DND-41 (cell line): ENCODE results near the gene CD63.

Source experiments
- ATAC-seq: fragments of 200-7000 bp; cut with Tn5 transposase; 3 replicates; pipeline ENCODE4 v1.9.1; 2021; ENCODE audit warnings: low read depth; ENCODE audit not compliant: insufficient read depth
- DNase-seq: peaks from one replicate; pipeline ENCODE4 v3.0.0-alpha.2; 2020
- H2AFZ ChIP-seq: 2 replicates; pipeline ENCODE4 v1.6.0; 2012; ENCODE audit warnings: low read depth, low read length
- H3K27ac ChIP-seq: 2 replicates; pipeline ENCODE4 v1.5.1; 2012; ENCODE audit warnings: low read length, inconsistent platforms
- H3K27me3 ChIP-seq: fragments of 200-600 bp; sonication (generic); 2 replicates; pipeline ENCODE4 v1.6.0; 2012; ENCODE audit warnings: low read length, mild to moderate bottlenecking, inconsistent platforms; ENCODE audit not compliant: insufficient read depth, poor library complexity
- H3K36me3 ChIP-seq: 2 replicates; pipeline ENCODE4 v1.5.1; 2012; ENCODE audit warnings: low read length, inconsistent platforms; ENCODE audit not compliant: insufficient read depth
- H3K4me1 ChIP-seq: 2 replicates; pipeline ENCODE4 v1.5.1; 2012; ENCODE audit warnings: mild to moderate bottlenecking, low read length; ENCODE audit not compliant: insufficient read depth
- H3K4me2 ChIP-seq: 2 replicates; pipeline ENCODE4 v1.6.0; 2012; ENCODE audit warnings: mild to moderate bottlenecking, moderate library complexity, low read length, inconsistent platforms; ENCODE audit not compliant: insufficient read depth
- H3K4me3 ChIP-seq, 2 experiments: fragments of 200-600 bp in 1 of 2; shearing (Covaris generic) in 1 of 2; 2 replicates each; pipeline ENCODE4 v1.5.1; 2012 to 2016; ENCODE audit warnings: inconsistent platforms in 2 of 2, low read length in 2 of 2, mild to moderate bottlenecking in 2 of 2, low read depth in 1 of 2, moderate library complexity in 1 of 2
- H3K79me2 ChIP-seq: 2 replicates; pipeline ENCODE4 v1.6.0; 2012; ENCODE audit warnings: low read length, inconsistent platforms; ENCODE audit not compliant: insufficient read depth
- H3K9ac ChIP-seq: 2 replicates; pipeline ENCODE4 v1.6.0; 2012; ENCODE audit warnings: low read depth, mild to moderate bottlenecking, inconsistent platforms, low read length, moderate library complexity
- H3K9me3 ChIP-seq: 2 replicates; pipeline ENCODE4 v1.5.1; 2012; ENCODE audit warnings: low read length, moderate library complexity, mild to moderate bottlenecking, inconsistent platforms; ENCODE audit not compliant: insufficient read depth, severe bottlenecking
- H4K20me1 ChIP-seq: 2 replicates; pipeline ENCODE4 v1.6.0; 2012; ENCODE audit warnings: low read length; ENCODE audit not compliant: insufficient read depth
- CTCF ChIP-seq: IDR thresholded peaks from 2 replicates; pipeline ENCODE4 v1.5.1; 2012; ENCODE audit warnings: borderline replicate concordance, low read length, moderate library complexity, mild to moderate bottlenecking; ENCODE audit not compliant: poor library complexity, severe bottlenecking; ENCODE audit errors: extremely low read depth
- EZH2 ChIP-seq: IDR thresholded peaks from 3 replicates; pipeline ENCODE4 v1.6.1; 2012; ENCODE audit warnings: borderline replicate concordance, low read depth, mild to moderate bottlenecking, moderate library complexity, low read length, inconsistent platforms; ENCODE audit not compliant: severe bottlenecking

CD63 gene

DNA sequence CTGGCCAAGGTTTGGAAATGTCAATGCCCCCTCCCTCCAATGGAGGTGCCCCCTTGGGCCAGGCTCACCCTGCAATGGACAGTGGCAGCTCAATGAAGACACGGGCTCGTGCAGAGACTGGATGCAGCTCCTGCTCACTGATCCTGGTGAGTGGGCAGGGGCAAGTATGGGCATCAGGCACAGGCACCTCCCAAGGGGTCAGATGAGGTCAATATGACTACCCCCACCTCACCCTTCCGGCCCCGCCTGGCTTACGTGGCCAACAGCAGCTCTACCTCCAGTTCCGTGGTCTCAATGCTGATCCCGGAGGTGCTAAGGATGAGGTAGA lies 34.7 kb downstream of the CD63 start:
- H3K27ac ChIP-seq: no peak overlapping the region
- DNase-seq (no peak), ATAC-seq (no peak)
- peaks cover under 1% of the 10 kb centered on the region for H3K27me3 ChIP-seq
- TF ChIP-seq EZH2: no peak
- TF ChIP-seq CTCF: no peak
- no peaks in the 10 kb centered on the region for H4K20me1 ChIP-seq
- no peaks in the 10 kb centered on the region for H3K9me3 ChIP-seq
- H2AFZ ChIP-seq: no peak overlapping the region
- H3K79me2 ChIP-seq: no peaks in the 10 kb centered on the region
- no peaks in the 10 kb centered on the region for H3K36me3 ChIP-seq
- no peaks in the 10 kb centered on the region for H3K4me1 ChIP-seq
- H3K4me2 ChIP-seq: no peak overlapping the region
- H3K4me3 ChIP-seq: no peak overlapping the region
- H3K9ac ChIP-seq: no peak overlapping the region

GRCh38 chr12:55693323-55694187 lies 35.3 kb downstream of the CD63 start:
- Histone ChIP-seq H3K36me3 (no peaks in the 10 kb centered on the region), H3K9me3 (no peaks in the 10 kb centered on the region), H3K79me2 (no peaks in the 10 kb centered on the region), H3K4me2 (no peak overlapping the region), H4K20me1 (no peaks in the 10 kb centered on the region), H3K4me3 (no peak overlapping the region), H3K27ac (no peak overlapping the region), H3K27me3 (no peaks in the 10 kb centered on the region), H3K9ac (no peak overlapping the region), H3K4me1 (no peaks in the 10 kb centered on the region), H2AFZ (no peak overlapping the region)
- ATAC-seq (no peak), DNase-seq (no peak)
- TF ChIP-seq EZH2: no peak
- no peak for TF ChIP-seq CTCF

- no peaks in the 10 kb centered on the region for H4K20me1 ChIP-seq
- H3K79me2 ChIP-seq: no peaks in the 10 kb centered on the region
- H3K27ac ChIP-seq: no peak overlapping the region
- no peaks in the 10 kb centered on the region for H3K27me3 ChIP-seq
- TF ChIP-seq CTCF (no peak), EZH2 (no peak)
- H3K4me3 ChIP-seq: no peak overlapping the region
- DNase-seq (no peak), ATAC-seq (no peak)
- H3K36me3 ChIP-seq: no peaks in the 10 kb centered on the region
- H3K9me3 ChIP-seq: no peaks in the 10 kb centered on the region
- H2AFZ ChIP-seq: no peak overlapping the region
- H3K4me1 ChIP-seq: no peaks in the 10 kb centered on the region
- no peak overlapping the region for H3K9ac ChIP-seq
- no peak overlapping the region for H3K4me2 ChIP-seq
These were observed 36.0 kb downstream of the CD63 start for GRCh38 chr12:55692631-55693322.
